GM13976 (cell line): Measurements from ENCODE around the gene ADAMTS19.

Experiments used
- DNase-seq: peaks from one replicate; pipeline ENCODE4 v3.0.0; 2012; ENCODE audit warnings: low spot score
- in situ Hi-C: fragments of 300-500 bp; cut with MboI; formaldehyde crosslinking; loops from one replicate; pipeline ENCODE4 v1.12.0; 2022; ENCODE audit warnings: low sequenced_read_pairs, mixed read lengths, inconsistent platforms; ENCODE audit not compliant: unreplicated experiment
- TF ChIP-seq, protein P1 (sequence below): IDR thresholded peaks from 2 replicates; pipeline ENCODE4 v1.5.1; 2012; ENCODE audit warnings: borderline replicate concordance, mild to moderate bottlenecking; ENCODE audit not compliant: insufficient read depth; ENCODE audit errors: extremely low read depth, missing control alignments, control extremely low read depth

The ADAMTS19 gene

DNA sequence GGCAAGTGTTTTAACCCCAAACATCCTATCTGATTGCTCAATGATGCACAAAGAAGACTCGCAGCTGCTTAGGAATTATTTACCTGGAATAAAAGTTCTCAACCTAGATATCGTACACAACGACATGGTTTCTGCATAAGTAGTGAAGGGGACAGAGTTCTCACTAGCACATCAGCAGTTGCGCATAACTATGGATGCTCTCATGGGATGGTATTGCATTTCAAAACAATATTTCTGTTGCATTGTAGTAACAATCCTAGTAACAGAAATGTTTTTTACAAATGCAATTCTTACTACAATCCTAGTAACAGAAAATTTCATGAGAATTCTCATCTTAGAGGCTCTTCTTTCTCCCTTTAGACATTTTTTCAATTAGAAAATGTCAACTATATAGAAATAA, 193.3 kb downstream of the ADAMTS19 start:
- TF ChIP-seq, protein P1, sequence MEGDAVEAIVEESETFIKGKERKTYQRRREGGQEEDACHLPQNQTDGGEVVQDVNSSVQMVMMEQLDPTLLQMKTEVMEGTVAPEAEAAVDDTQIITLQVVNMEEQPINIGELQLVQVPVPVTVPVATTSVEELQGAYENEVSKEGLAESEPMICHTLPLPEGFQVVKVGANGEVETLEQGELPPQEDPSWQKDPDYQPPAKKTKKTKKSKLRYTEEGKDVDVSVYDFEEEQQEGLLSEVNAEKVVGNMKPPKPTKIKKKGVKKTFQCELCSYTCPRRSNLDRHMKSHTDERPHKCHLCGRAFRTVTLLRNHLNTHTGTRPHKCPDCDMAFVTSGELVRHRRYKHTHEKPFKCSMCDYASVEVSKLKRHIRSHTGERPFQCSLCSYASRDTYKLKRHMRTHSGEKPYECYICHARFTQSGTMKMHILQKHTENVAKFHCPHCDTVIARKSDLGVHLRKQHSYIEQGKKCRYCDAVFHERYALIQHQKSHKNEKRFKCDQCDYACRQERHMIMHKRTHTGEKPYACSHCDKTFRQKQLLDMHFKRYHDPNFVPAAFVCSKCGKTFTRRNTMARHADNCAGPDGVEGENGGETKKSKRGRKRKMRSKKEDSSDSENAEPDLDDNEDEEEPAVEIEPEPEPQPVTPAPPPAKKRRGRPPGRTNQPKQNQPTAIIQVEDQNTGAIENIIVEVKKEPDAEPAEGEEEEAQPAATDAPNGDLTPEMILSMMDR = no peak
- in situ Hi-C loops = no loop called here

DNA sequence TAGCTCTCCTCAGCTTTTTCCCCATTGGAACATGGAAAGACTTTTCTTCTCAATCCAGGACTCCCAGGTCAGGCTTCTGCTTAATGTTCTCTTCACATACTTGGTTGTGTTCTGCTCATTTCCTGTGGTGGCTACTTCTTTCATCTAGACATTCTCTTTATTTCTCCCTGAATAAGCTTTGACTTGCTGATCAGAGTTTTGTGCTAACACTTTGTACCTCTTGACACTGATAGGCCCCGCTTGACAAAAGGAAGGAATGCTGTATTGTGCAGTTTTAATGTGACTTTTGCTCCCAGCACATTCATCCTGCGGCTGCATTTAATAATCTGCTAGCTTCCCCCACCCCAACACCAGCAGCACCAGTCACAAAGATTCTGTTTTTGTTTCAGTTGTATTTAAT, 196.9 kb downstream of the ADAMTS19 start:
- in situ Hi-C loops = no loop called here
- TF ChIP-seq, protein P1 = no peak
- DNase-seq = no peak

More for the DNA sequence above, 193.3 kb downstream of the ADAMTS19 start:
- DNase-seq = no peak

DNA sequence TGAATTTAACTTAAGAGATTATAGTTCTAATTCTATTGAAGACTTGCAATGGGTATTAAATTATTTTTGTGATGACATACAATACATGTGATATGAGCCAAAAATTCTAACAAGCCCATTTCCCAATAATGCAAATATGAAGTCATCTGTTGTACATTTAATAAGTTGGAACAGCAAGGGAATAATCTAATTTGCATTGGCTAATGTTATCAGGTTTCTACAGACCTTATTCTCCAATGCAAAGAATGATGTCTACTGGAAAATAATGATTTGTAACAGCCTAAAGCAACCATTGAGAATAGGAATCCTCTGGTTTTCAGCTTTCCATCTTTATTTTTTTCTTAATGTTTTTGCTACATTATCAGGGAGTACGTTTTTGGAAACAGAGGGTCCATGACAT, 198.7 kb downstream of the ADAMTS19 start:
- TF ChIP-seq, protein P1 = no peak
- in situ Hi-C loops = no loop called here
- DNase-seq = no peak

DNA sequence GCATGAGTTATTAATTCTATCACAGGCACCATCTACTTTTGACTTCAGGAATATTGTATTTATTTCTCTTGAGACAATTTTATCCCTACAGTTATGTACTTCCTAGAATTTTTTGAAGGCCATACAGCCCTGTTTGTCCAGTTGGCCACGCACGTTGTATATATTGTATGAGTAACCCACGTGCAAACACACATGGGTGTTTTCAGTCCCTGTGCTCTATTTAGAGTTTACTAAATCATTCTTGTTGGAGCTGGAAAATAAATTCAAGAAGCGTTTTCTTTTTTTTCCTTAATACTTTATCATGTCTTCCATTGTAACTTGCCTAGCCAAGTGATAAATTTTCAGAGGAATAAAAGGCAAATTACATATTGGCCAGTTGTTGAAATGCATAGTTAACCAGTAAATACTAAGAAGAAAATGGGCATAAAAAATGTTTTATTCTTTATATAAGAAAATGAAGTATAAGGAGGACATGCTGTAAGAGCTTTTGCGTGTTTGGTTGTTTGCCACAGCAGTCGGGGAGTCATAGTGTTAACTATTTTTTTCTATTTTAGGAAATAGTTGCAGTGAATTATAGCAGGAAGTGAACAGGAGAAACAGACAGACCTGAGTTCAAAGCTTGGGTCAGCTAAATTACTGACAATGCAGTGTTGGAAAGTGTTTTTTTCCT, 201.4 kb downstream of the ADAMTS19 start:
- TF ChIP-seq, protein P1 = no peak
- in situ Hi-C loops = no loop called here
- no peak for DNase-seq

DNA sequence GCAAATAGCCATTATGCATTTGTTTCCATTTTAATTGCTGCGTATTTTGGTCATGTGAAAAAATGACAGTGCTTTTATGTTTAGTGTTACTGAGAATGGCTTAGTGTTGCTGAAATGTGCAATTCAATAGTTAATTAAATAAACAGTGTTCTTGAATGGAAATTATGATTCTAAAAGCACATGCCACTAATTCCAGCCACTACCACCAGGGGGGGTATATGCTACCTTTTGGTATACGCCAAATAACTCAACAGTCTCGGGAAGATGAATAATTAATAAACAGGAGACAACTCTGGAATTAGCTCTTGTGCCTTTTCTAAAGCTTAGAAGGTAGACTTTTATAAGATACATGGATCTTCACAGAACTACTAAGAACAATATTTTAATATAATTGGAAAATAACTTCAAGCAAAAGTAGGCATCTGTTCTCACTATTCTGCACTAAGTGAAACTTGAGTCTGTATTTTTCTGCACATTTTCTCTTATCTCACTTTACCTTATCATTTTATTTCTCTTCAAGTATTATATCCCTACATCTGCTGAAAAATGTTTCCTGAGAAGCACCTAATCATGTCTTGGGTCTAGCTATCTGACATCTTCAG, 204.3 kb downstream of the ADAMTS19 start:
- peak; percentile 10 for DNase-seq
- TF ChIP-seq, protein P1 = peak; percentile 57
- in situ Hi-C loops = no loop called here

DNA sequence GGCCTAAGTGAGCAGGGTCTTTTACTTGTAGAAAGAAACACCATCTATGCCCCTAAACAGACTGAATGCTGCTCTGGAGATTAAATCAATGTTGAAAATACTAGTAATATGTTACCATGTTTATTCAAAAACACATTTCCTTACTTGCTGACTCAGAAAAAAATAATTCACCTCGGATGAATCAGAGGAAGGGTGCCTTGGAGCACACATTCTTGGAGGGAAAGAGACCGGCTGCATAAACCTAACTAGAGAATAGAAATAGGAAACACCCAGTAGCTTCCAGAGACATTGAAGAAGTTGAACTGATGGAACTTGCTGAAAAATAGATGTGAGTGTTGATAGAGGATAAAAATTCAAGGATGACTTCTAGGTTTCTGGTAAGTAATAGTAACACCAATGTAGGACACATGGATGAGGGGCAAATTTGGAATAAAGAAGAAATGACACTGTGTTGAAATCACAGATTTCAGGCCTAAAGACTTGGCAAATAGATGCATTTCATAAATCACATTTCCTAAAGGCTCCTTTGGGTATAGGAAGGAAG, 210.9 kb downstream of the ADAMTS19 start:
- in situ Hi-C loops = no loop called here
- TF ChIP-seq, protein P1 = no peak
- no peak for DNase-seq
